Trophoblast cell (in vitro differentiated cells and primary cell): ENCODE measurements around the gene AQP12B.

ENCODE experiments used
- DNase-seq, 2 donors: peaks; one replicate each; pipeline ENCODE4 v3.0.0-alpha.2; 2016
- H2AFZ ChIP-seq: 2 replicates; pipeline ENCODE4 v1.6.1; 2013; ENCODE audit warnings: low read length, moderate library complexity, mild to moderate bottlenecking; ENCODE audit not compliant: insufficient read depth, poor library complexity
- H2AK5ac ChIP-seq: 2 replicates; pipeline ENCODE4 v1.6.1; 2013; ENCODE audit warnings: mild to moderate bottlenecking, low read length
- H2BK120ac ChIP-seq: 2 replicates; pipeline ENCODE4 v1.6.1; 2013; ENCODE audit warnings: low read length, mild to moderate bottlenecking, moderate library complexity; ENCODE audit not compliant: insufficient read depth, poor library complexity
- H2BK12ac ChIP-seq: 2 replicates; pipeline ENCODE4 v1.6.1; 2013; ENCODE audit warnings: mild to moderate bottlenecking, low read length, moderate library complexity
- H2BK5ac ChIP-seq: 2 replicates; pipeline ENCODE4 v1.6.1; 2013; ENCODE audit warnings: low read length, low read depth, moderate library complexity, mild to moderate bottlenecking; ENCODE audit not compliant: poor library complexity
- H3K14ac ChIP-seq: 2 replicates; pipeline ENCODE4 v1.6.1; 2013; ENCODE audit warnings: mild to moderate bottlenecking, low read length
- H3K18ac ChIP-seq: 2 replicates; pipeline ENCODE4 v1.6.1; 2013; ENCODE audit warnings: mild to moderate bottlenecking, low read length
- H3K23ac ChIP-seq: 2 replicates; pipeline ENCODE4 v1.6.1; 2013; ENCODE audit warnings: low read length
- H3K27ac ChIP-seq: 2 replicates; pipeline ENCODE4 v1.5.1; 2013; ENCODE audit warnings: low read depth, mild to moderate bottlenecking, inconsistent platforms, low read length, moderate library complexity
- H3K27me3 ChIP-seq: 2 replicates; pipeline ENCODE4 v1.6.1; 2013; ENCODE audit warnings: inconsistent platforms, mild to moderate bottlenecking, low read length, moderate library complexity; ENCODE audit not compliant: insufficient read depth
- H3K36me3 ChIP-seq, 2 experiments: 1 replicate in 1 of 2; 2 replicates in 1 of 2; pipeline ENCODE4 v1.6.1; 2013; ENCODE audit warnings: low read length in 2 of 2, mild to moderate bottlenecking in 2 of 2, moderate library complexity in 1 of 2; ENCODE audit not compliant: insufficient read depth in 2 of 2, control insufficient read depth in 1 of 2
- H3K4ac ChIP-seq: 2 replicates; pipeline ENCODE4 v1.6.1; 2013; ENCODE audit warnings: low read depth, mild to moderate bottlenecking, low read length, moderate library complexity
- H3K4me1 ChIP-seq, 2 experiments: 1 replicate in 1 of 2; 2 replicates in 1 of 2; pipeline ENCODE4 v1.6.1; 2013; ENCODE audit warnings: low read length in 2 of 2, mild to moderate bottlenecking in 2 of 2, moderate library complexity in 1 of 2; ENCODE audit not compliant: insufficient read depth in 2 of 2, control insufficient read depth in 1 of 2
- H3K4me2 ChIP-seq: 2 replicates; pipeline ENCODE4 v1.6.1; 2013; ENCODE audit warnings: inconsistent platforms, mild to moderate bottlenecking, low read length, moderate library complexity
- H3K4me3 ChIP-seq: 2 replicates; pipeline ENCODE4 v1.5.1; 2013; ENCODE audit warnings: mild to moderate bottlenecking, low read depth, low read length, inconsistent platforms
- H3K79me1 ChIP-seq: one replicate; pipeline ENCODE4 v1.6.1; 2013; ENCODE audit warnings: low read length
- H3K79me2 ChIP-seq: 2 replicates; pipeline ENCODE4 v1.6.1; 2013; ENCODE audit warnings: low read length, mild to moderate bottlenecking; ENCODE audit not compliant: control insufficient read depth, insufficient read depth, poor library complexity
- H3K9ac ChIP-seq: 2 replicates; pipeline ENCODE4 v1.6.1; 2013; ENCODE audit warnings: mild to moderate bottlenecking, low read length
- H3K9me3 ChIP-seq: 2 replicates; pipeline ENCODE4 v1.6.1; 2013; ENCODE audit warnings: low read depth, mild to moderate bottlenecking, control low read depth, inconsistent platforms, low read length; ENCODE audit not compliant: insufficient read depth
- H4K12ac ChIP-seq: 2 replicates; pipeline ENCODE4 v1.6.1; 2013; ENCODE audit warnings: low read depth, mild to moderate bottlenecking, low read length, moderate library complexity
- H4K8ac ChIP-seq: 2 replicates; pipeline ENCODE4 v1.6.1; 2013; ENCODE audit warnings: low read depth, mild to moderate bottlenecking, low read length, moderate library complexity
- H4K91ac ChIP-seq: one replicate; pipeline ENCODE4 v1.6.1; 2013; ENCODE audit warnings: low read depth, mild to moderate bottlenecking, low read length, moderate library complexity
- WGBS: extraction: QIAGEN DNeasy Blood & Tissue Kit; methylation state at CpG from one replicate; pipeline ENCODE4 v1.1.7; 2013; ENCODE audit warnings: missing lambda C conversion rate; ENCODE audit not compliant: insufficient read length, insufficient coverage; ENCODE audit errors: extremely low coverage; 5-methylcytosine and 5-hydroxymethylcytosine counted together

AQP12B gene

GRCh38 chr2:240629968-240630770, 52.5 kb downstream of the AQP12B start:
- H3K4me1 ChIP-seq = no peaks in the 10 kb centered on the region
- H2BK12ac ChIP-seq = no peak overlapping the region
- H2BK120ac ChIP-seq = no peak overlapping the region
- H3K27me3 ChIP-seq = no peaks in the 10 kb centered on the region
- no peak overlapping the region for H3K9ac ChIP-seq
- H3K4me2 ChIP-seq = no peak overlapping the region
- WGBS = no CpG with 5 or more reads among the region's 50 CpGs
- H4K12ac ChIP-seq = no peak overlapping the region
- H3K27ac ChIP-seq = no peak overlapping the region
- no peaks in the 10 kb centered on the region for H3K79me1 ChIP-seq
- no peak overlapping the region for H3K4ac ChIP-seq
- H2AK5ac ChIP-seq = no peak overlapping the region
- no peak overlapping the region for H3K23ac ChIP-seq
- H2AFZ ChIP-seq = no peak overlapping the region
- no peak overlapping the region for H4K91ac ChIP-seq
- H3K36me3 ChIP-seq = no peaks in the 10 kb centered on the region
- DNase-seq = no peak
- H3K14ac ChIP-seq = no peak overlapping the region
- H2BK5ac ChIP-seq = no peak overlapping the region
- H3K79me2 ChIP-seq = no peaks in the 10 kb centered on the region
- no peak overlapping the region for H3K4me3 ChIP-seq
- H3K18ac ChIP-seq = no peak overlapping the region
- H3K9me3 ChIP-seq = peaks cover 36% of the 10 kb centered on the region
- H4K8ac ChIP-seq = no peak overlapping the region

GRCh38 chr2:240629619-240629967, 53.1 kb downstream of the AQP12B start:
- Histone ChIP-seq H3K79me2 (no peaks in the 10 kb centered on the region), H2BK5ac (no peak overlapping the region), H2BK12ac (no peak overlapping the region), H4K91ac (no peak overlapping the region), H3K4ac (no peak overlapping the region), H2AFZ (no peak overlapping the region), H3K14ac (no peak overlapping the region), H3K27ac (no peak overlapping the region), H2BK120ac (no peak overlapping the region), H2AK5ac (no peak overlapping the region), H3K4me3 (no peak overlapping the region), H3K18ac (no peak overlapping the region), H3K27me3 (no peaks in the 10 kb centered on the region), H3K23ac (no peak overlapping the region), H3K9me3 (peaks cover 33% of the 10 kb centered on the region), H4K12ac (no peak overlapping the region), H3K4me1 (no peaks in the 10 kb centered on the region), H3K79me1 (no peaks in the 10 kb centered on the region), H4K8ac (no peak overlapping the region), H3K36me3 (no peaks in the 10 kb centered on the region), H3K4me2 (no peak overlapping the region), H3K9ac (no peak overlapping the region)
- no CpG with 5 or more reads among the region's 5 CpGs for WGBS
- no peak for DNase-seq

- Histone ChIP-seq H3K9me3 (peaks cover 33% of the 10 kb centered on the region), H4K8ac (no peak overlapping the region), H3K36me3 (no peaks in the 10 kb centered on the region), H3K18ac (no peak overlapping the region), H2BK12ac (no peak overlapping the region), H3K4me2 (no peak overlapping the region), H3K27me3 (no peaks in the 10 kb centered on the region), H3K79me2 (no peaks in the 10 kb centered on the region), H3K27ac (no peak overlapping the region), H4K91ac (no peak overlapping the region), H3K23ac (no peak overlapping the region), H3K9ac (no peak overlapping the region), H4K12ac (no peak overlapping the region), H2BK120ac (no peak overlapping the region), H2AK5ac (no peak overlapping the region), H3K4ac (no peak overlapping the region), H3K14ac (no peak overlapping the region), H3K4me1 (no peaks in the 10 kb centered on the region), H3K4me3 (peak overlapping the region; percentile 28), H2AFZ (no peak overlapping the region), H3K79me1 (no peaks in the 10 kb centered on the region), H2BK5ac (no peak overlapping the region)
- DNase-seq = no peak
- WGBS = no CpG with 5 or more reads among the region's 20 CpGs
Observed at GRCh38 chr2:240628808-240629618, 53.7 kb downstream of the AQP12B start.

- Histone ChIP-seq H4K8ac (no peak overlapping the region), H2BK5ac (no peak overlapping the region), H3K36me3 (no peaks in the 10 kb centered on the region), H3K4me3 (peak overlapping the region; percentile 28), H4K12ac (no peak overlapping the region), H2AFZ (no peak overlapping the region), H3K4ac (no peak overlapping the region), H3K27me3 (no peaks in the 10 kb centered on the region), H3K27ac (no peak overlapping the region), H3K23ac (no peak overlapping the region), H2AK5ac (no peak overlapping the region), H3K9ac (no peak overlapping the region), H3K14ac (no peak overlapping the region), H3K4me2 (no peak overlapping the region), H3K79me2 (no peaks in the 10 kb centered on the region), H2BK120ac (no peak overlapping the region), H3K4me1 (no peaks in the 10 kb centered on the region), H3K18ac (no peak overlapping the region), H3K9me3 (peaks cover 29% of the 10 kb centered on the region), H4K91ac (no peak overlapping the region), H2BK12ac (no peak overlapping the region), H3K79me1 (no peaks in the 10 kb centered on the region)
- no peak for DNase-seq
- no CpG with 5 or more reads among the region's 7 CpGs for WGBS
Observed at GRCh38 chr2:240628507-240628807, 54.2 kb downstream of the AQP12B start.
